Measurements from ENCODE around the gene PKIG.

Gene PKIG

GRCh38 chr20:44615876-44616603, 33.7 kb downstream of the PKIG start:
- Mint-ChIP-seq H3K4me1 (peaks cover 74% of the 10 kb centered on the region), H3K27ac (peak overlapping the region; percentile 88), H3K27me3 (no peaks in the 10 kb centered on the region), H3K9me3 (no peaks in the 10 kb centered on the region), H3K36me3 (peaks cover 71% of the 10 kb centered on the region), H3K4me3 (no peak overlapping the region)
- no peak for ATAC-seq

DNA sequence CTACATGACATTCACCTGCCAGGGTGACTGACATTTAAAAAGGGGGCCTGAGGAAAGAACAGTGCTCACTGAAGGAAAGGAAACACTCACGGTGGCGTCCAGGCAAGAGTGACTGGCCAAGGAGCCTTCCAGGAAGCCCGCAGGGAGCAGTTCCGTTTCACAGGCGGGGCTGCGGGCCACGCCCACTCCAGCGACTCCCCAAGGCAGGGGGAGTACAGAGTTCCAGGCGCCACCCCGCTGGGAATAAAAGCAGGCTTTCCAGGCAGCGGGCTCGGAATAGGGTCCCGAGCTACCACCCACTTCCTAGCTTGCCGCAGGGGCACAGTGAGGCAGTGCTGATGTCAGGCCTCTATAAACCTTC, 34.2 kb downstream of the PKIG start:
- Mint-ChIP-seq H3K9me3 (no peaks in the 10 kb centered on the region), H3K4me3 (no peak overlapping the region), H3K36me3 (peaks cover 70% of the 10 kb centered on the region), H3K27ac (peak overlapping the region; percentile 88), H3K27me3 (no peaks in the 10 kb centered on the region), H3K4me1 (peaks cover 68% of the 10 kb centered on the region)
- ATAC-seq = no peak

DNA sequence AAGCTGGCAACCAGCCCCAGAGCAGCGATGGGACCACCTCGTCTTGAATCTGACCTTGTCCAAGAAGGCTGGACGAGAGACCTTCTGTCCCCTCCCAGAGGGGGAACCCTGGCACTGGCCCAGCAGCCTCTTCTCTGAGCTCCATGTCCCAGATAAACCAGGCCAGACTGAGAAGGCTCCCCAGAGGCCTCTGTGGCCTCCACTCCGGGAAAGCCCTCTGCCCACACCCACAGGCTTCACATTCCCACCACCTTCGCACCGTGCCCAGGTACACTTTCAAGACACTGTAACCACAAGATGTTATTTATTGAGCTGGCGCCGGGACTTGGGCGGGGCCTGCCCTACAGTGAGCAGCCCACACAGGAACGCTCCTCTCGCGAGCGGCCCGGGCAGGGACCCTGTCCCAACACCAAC, 35.9 kb downstream of the PKIG start:
- peaks cover 63% of the 10 kb centered on the region for H3K4me1 Mint-ChIP-seq
- H3K9me3 Mint-ChIP-seq = no peaks in the 10 kb centered on the region
- peak overlapping the region; percentile 88 for H3K27ac Mint-ChIP-seq
- peaks cover 83% of the 10 kb centered on the region for H3K36me3 Mint-ChIP-seq
- ATAC-seq = no peak
- no peak overlapping the region for H3K4me3 Mint-ChIP-seq
- no peaks in the 10 kb centered on the region for H3K27me3 Mint-ChIP-seq

DNA sequence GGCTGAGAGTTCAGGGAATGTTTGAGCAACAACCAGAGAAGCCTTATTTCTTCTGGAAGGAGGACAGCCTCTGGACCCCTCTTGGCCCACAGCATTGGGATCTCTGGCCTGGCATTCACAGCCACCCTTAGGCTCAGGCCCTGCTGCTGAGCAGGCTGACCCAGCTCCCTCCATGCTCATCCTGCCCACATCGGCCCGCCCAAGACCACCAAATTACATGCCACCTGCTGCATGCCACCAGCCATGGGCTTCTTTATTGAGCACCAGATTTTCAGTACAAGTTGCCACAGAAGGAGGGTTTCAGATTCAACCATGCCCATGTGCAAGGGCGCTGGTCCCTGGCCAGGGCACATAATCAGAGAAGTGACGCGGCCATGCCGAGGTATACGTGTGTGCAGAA, 36.9 kb downstream of the PKIG start:
- H3K36me3 Mint-ChIP-seq = peaks cover 79% of the 10 kb centered on the region
- ATAC-seq = no peak
- no peak overlapping the region for H3K4me3 Mint-ChIP-seq
- peaks cover 60% of the 10 kb centered on the region for H3K4me1 Mint-ChIP-seq
- peak overlapping the region; percentile 88 for H3K27ac Mint-ChIP-seq
- H3K9me3 Mint-ChIP-seq = no peaks in the 10 kb centered on the region
- no peaks in the 10 kb centered on the region for H3K27me3 Mint-ChIP-seq

DNA sequence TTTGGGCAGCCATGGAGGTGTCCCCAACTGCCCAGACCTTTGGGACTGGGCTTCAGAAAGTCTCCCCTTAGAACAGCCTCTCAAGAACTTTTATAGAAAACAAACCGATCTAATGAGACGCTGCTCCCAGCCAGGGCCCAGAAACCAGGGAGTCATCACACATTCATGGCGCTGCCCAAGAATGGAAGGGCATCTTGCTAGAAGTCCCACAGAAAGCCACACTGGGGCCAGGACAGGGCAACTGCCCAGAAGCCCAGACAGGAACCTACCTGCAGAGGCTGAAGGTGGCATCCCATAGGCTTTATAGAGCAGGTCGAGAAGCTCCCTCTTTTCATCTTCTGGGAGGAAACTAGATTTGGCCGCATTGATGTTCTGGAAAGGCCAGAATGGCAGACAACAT, 37.7 kb downstream of the PKIG start:
- H3K27ac Mint-ChIP-seq = peak overlapping the region; percentile 88
- H3K36me3 Mint-ChIP-seq = peaks cover 72% of the 10 kb centered on the region
- H3K27me3 Mint-ChIP-seq = no peaks in the 10 kb centered on the region
- peaks cover 52% of the 10 kb centered on the region for H3K4me1 Mint-ChIP-seq
- ATAC-seq = no peak
- H3K4me3 Mint-ChIP-seq = no peak overlapping the region
- H3K9me3 Mint-ChIP-seq = no peaks in the 10 kb centered on the region

- peak overlapping the region; percentile 56 for H3K27ac Mint-ChIP-seq
- no peak for ATAC-seq
- H3K4me1 Mint-ChIP-seq = peaks cover 39% of the 10 kb centered on the region
- no peaks in the 10 kb centered on the region for H3K27me3 Mint-ChIP-seq
- peaks cover 61% of the 10 kb centered on the region for H3K36me3 Mint-ChIP-seq
- no peak overlapping the region for H3K4me3 Mint-ChIP-seq
- H3K9me3 Mint-ChIP-seq = no peaks in the 10 kb centered on the region
These were observed 38.9 kb downstream of the PKIG start for GRCh38 chr20:44621325-44621724.

- Mint-ChIP-seq H3K9me3 (no peaks in the 10 kb centered on the region), H3K27me3 (no peaks in the 10 kb centered on the region), H3K36me3 (peaks cover 64% of the 10 kb centered on the region), H3K4me1 (peaks cover 33% of the 10 kb centered on the region), H3K27ac (peak overlapping the region; percentile 56), H3K4me3 (no peak overlapping the region)
- no peak for ATAC-seq
These were observed 39.6 kb downstream of the PKIG start for GRCh38 chr20:44621939-44622338.

- H3K4me1 Mint-ChIP-seq = peaks cover 26% of the 10 kb centered on the region
- no peak overlapping the region for H3K27ac Mint-ChIP-seq
- no peak for ATAC-seq
- peaks cover 59% of the 10 kb centered on the region for H3K36me3 Mint-ChIP-seq
- no peak overlapping the region for H3K4me3 Mint-ChIP-seq
- H3K9me3 Mint-ChIP-seq = no peaks in the 10 kb centered on the region
- no peaks in the 10 kb centered on the region for H3K27me3 Mint-ChIP-seq
These were observed 40.3 kb downstream of the PKIG start for GRCh38 chr20:44622501-44623270.

- ATAC-seq = no peak
- peaks cover 11% of the 10 kb centered on the region for H3K4me1 Mint-ChIP-seq
- peaks cover 49% of the 10 kb centered on the region for H3K36me3 Mint-ChIP-seq
- no peaks in the 10 kb centered on the region for H3K9me3 Mint-ChIP-seq
- no peaks in the 10 kb centered on the region for H3K27me3 Mint-ChIP-seq
- H3K4me3 Mint-ChIP-seq = no peak overlapping the region
- H3K27ac Mint-ChIP-seq = no peak overlapping the region
These were observed 41.8 kb downstream of the PKIG start for GRCh38 chr20:44624152-44624551.

- no peak overlapping the region for H3K27ac Mint-ChIP-seq
- H3K36me3 Mint-ChIP-seq = peaks cover 42% of the 10 kb centered on the region
- no peaks in the 10 kb centered on the region for H3K9me3 Mint-ChIP-seq
- peaks cover 6% of the 10 kb centered on the region for H3K4me1 Mint-ChIP-seq
- H3K4me3 Mint-ChIP-seq = no peak overlapping the region
- H3K27me3 Mint-ChIP-seq = no peaks in the 10 kb centered on the region
- ATAC-seq = no peak
These were observed 42.4 kb downstream of the PKIG start for GRCh38 chr20:44624743-44625271.

DNA sequence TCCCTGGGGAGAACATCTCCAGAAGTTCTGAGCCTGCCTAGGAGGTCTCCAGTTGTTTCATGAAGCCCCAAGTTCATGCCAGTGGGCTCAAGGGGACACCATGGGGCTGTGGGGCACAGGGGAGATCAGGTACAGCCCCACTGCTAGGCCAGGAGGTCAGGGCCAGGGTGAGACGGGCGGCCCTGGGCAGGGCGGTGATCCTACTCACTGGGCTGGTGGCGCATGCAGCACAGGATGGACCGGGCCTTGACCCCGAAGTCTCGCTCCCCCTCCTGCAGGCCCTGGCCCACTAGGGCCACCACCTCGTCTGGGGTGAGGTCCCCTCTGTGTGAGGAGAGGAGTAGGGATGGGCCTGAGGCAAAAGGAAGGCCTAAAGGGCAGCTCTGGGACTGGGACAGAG, 43.0 kb downstream of the PKIG start:
- peaks cover 6% of the 10 kb centered on the region for H3K4me1 Mint-ChIP-seq
- peaks cover 37% of the 10 kb centered on the region for H3K36me3 Mint-ChIP-seq
- H3K9me3 Mint-ChIP-seq = no peaks in the 10 kb centered on the region
- ATAC-seq = no peak
- H3K4me3 Mint-ChIP-seq = no peak overlapping the region
- no peaks in the 10 kb centered on the region for H3K27me3 Mint-ChIP-seq
- H3K27ac Mint-ChIP-seq = no peak overlapping the region

DNA sequence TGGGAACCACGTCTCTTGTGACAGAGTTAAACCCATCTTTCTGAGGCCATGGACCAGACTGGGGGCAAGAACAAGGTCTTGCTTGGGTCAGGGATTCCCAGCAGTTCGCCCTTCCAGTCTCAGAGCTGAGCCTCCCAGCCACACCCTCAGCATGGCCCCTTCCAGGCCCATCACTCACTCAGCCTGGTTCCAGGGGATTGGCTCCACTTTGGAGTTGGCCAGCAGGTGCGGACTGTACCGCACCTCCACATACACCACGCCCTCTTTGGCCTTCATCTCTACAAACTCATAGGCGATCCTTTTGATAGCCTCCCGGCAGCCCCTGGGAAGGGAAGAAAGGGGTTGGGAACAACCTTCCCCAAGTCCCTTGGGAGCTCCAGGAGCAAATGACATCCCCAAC, 43.9 kb downstream of the PKIG start:
- no peaks in the 10 kb centered on the region for H3K27me3 Mint-ChIP-seq
- peaks cover 6% of the 10 kb centered on the region for H3K4me1 Mint-ChIP-seq
- H3K36me3 Mint-ChIP-seq = peaks cover 34% of the 10 kb centered on the region
- no peaks in the 10 kb centered on the region for H3K9me3 Mint-ChIP-seq
- no peak overlapping the region for H3K4me3 Mint-ChIP-seq
- ATAC-seq = no peak
- peak overlapping the region; percentile 49 for H3K27ac Mint-ChIP-seq

DNA sequence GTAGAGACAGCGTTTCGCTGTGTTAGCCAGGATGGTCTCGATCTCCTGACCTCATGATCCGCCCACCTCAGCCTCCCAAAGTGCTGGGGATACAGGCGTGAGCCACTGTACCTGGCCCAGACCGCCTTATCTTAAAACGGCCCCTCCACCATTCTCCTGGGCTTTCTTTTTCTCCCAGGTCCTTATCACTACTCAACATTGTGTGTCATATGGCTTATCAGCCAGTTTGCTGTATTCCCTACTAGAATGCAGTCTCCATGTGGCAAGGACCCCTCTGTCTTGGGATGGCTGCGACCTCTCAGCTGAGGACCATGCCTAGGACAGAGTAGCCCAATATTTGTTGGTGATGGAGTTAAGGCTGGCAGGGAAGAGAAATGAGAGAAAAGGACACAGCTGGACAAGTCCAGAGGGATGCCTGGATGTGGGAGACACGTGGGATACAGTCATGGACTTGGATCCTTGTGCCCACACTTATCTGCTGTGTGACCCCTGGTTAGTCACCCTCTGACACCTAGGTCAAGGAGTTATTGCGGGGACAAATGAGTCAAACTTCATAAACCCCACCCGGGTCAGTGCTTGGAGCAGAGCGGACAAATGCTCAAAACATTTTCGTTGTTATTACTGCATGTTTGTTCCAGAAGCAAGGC, 45.1 kb downstream of the PKIG start:
- H3K27ac Mint-ChIP-seq = peak overlapping the region; percentile 49
- H3K4me1 Mint-ChIP-seq = peaks cover 16% of the 10 kb centered on the region
- H3K9me3 Mint-ChIP-seq = no peaks in the 10 kb centered on the region
- H3K27me3 Mint-ChIP-seq = no peaks in the 10 kb centered on the region
- peaks cover 28% of the 10 kb centered on the region for H3K36me3 Mint-ChIP-seq
- no peak overlapping the region for H3K4me3 Mint-ChIP-seq
- ATAC-seq = no peak

GRCh38 chr20:44629017-44629385, 46.6 kb downstream of the PKIG start:
- Mint-ChIP-seq H3K4me1 (peaks cover 23% of the 10 kb centered on the region), H3K36me3 (peaks cover 25% of the 10 kb centered on the region), H3K4me3 (no peak overlapping the region), H3K9me3 (no peaks in the 10 kb centered on the region), H3K27me3 (no peaks in the 10 kb centered on the region), H3K27ac (no peak overlapping the region)
- ATAC-seq = no peak

- H3K4me1 Mint-ChIP-seq = peaks cover 23% of the 10 kb centered on the region
- no peaks in the 10 kb centered on the region for H3K27me3 Mint-ChIP-seq
- no peaks in the 10 kb centered on the region for H3K9me3 Mint-ChIP-seq
- H3K36me3 Mint-ChIP-seq = peaks cover 27% of the 10 kb centered on the region
- no peak overlapping the region for H3K4me3 Mint-ChIP-seq
- ATAC-seq = no peak
- peak overlapping the region; percentile 22 for H3K27ac Mint-ChIP-seq
These were observed 47.2 kb downstream of the PKIG start for GRCh38 chr20:44629542-44629941.

Data from stimulated activated memory B cell treated with anti-CD40 and anti-IgM and Interleukin-4, amounts not matched to agents 10 μg/mL and 1 μg/mL and 100 μg/mL, for 72 hours (primary cell).